SU-DHL-6 (cell line): ENCODE measurements around the gene RTCA.

Experiments used
- EZH2phosphoT487 ChIP-seq: fragments of 200-600 bp; sonication (generic), shearing (Covaris generic); conservative IDR thresholded peaks from 2 replicates; pipeline ENCODE4 v1.6.1; 2018; ENCODE audit warnings: mild to moderate bottlenecking, antibody characterized with exemption, low read length, moderate library complexity, mixed read lengths
- TF ChIP-seq, protein P1 (sequence below): fragments of 200-600 bp; sonication (generic); IDR thresholded peaks from one replicate; pipeline ENCODE4 v1.5.1; 2017; ENCODE audit warnings: antibody characterized with exemption, mild to moderate bottlenecking, low read length, moderate library complexity; ENCODE audit not compliant: insufficient read depth, poor library complexity, severe bottlenecking

DNA sequence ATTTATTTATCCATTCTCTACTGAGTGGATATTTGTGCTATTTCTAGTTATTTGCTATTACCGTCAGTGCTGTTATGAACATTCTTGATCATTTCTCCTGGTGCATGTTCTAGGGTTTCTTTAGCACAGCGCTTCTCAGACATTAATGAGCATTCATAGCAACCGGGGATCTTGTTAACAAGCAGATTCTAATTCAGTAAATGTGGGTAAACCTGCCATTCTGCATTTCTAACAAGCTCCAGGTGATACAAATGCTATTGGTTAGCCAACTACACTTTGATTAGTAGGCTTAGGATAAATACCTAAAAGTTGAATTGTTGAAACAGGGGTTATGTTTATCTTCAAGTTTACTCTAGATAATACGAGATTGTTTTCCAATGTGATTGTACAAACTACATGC is 13.1 kb upstream of the RTCA start:
- TF ChIP-seq, protein P1, sequence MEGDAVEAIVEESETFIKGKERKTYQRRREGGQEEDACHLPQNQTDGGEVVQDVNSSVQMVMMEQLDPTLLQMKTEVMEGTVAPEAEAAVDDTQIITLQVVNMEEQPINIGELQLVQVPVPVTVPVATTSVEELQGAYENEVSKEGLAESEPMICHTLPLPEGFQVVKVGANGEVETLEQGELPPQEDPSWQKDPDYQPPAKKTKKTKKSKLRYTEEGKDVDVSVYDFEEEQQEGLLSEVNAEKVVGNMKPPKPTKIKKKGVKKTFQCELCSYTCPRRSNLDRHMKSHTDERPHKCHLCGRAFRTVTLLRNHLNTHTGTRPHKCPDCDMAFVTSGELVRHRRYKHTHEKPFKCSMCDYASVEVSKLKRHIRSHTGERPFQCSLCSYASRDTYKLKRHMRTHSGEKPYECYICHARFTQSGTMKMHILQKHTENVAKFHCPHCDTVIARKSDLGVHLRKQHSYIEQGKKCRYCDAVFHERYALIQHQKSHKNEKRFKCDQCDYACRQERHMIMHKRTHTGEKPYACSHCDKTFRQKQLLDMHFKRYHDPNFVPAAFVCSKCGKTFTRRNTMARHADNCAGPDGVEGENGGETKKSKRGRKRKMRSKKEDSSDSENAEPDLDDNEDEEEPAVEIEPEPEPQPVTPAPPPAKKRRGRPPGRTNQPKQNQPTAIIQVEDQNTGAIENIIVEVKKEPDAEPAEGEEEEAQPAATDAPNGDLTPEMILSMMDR = no peak
- TF ChIP-seq EZH2phosphoT487 = no peak
